Panc1 (cell line): Measurements from ENCODE around the gene NANS. TPM values are rescaled to one million over a fixed set of nuclear protein-coding genes. Genes with fewer than 3 reads are reported as not detected.

Experiments
- ATAC-seq: fragments of 200-7000 bp; cut with Tn5 transposase; 2 replicates; pipeline ENCODE4 v1.9.1; 2020; ENCODE audit warnings: mild to moderate bottlenecking, moderate library complexity
- BruUV-seq: library from RNA; stranded (reverse); fragments of 400-500 nt; replicated peaks from 2 replicates; lab custom pipeline; 2021; lab: Mats Ljungman, UMichigan
- CTCF ChIA-PET: fragments of 300-600 bp; sonication (Branson Sonifier 250); formaldehyde crosslinking; loops from one replicate; lab custom pipeline; 2022; ENCODE audit warnings: antibody characterized with exemption; lab: Charles Lee
- POLR2A ChIA-PET: fragments of 300-600 bp; sonication (Branson Sonifier 250); formaldehyde crosslinking; loops from one replicate; lab custom pipeline; 2022; ENCODE audit warnings: antibody characterized with exemption; lab: Charles Lee
- DNase-seq: peaks from one replicate; pipeline ENCODE4 v3.0.0-alpha.2; 2010; ENCODE audit warnings: low read depth, low spot score
- H3K27ac ChIP-seq: 2 replicates; pipeline ENCODE4 v1.5.1; 2011; ENCODE audit warnings: mild to moderate bottlenecking, low read length, inconsistent platforms
- H3K27me3 ChIP-seq: fragments of 200-500 bp; sonication (Bioruptor generic); 2 replicates; pipeline ENCODE4 v1.6.0; 2014; ENCODE audit warnings: low read length, inconsistent platforms; ENCODE audit not compliant: control insufficient read depth, insufficient read depth
- H3K36me3 ChIP-seq: fragments of 200-500 bp; sonication (Bioruptor generic); 2 replicates; pipeline ENCODE4 v1.5.1; 2014; ENCODE audit warnings: inconsistent platforms, mild to moderate bottlenecking, low read length, moderate library complexity; ENCODE audit not compliant: control insufficient read depth, insufficient read depth
- H3K4me1 ChIP-seq: 2 replicates; pipeline ENCODE4 v1.5.1; 2011; ENCODE audit warnings: inconsistent platforms, mild to moderate bottlenecking, low read length, moderate library complexity; ENCODE audit not compliant: control insufficient read depth, insufficient read depth
- H3K4me3 ChIP-seq, 2 experiments: 2 replicates each; pipeline ENCODE4 v1.5.1; 2011 to 2012; ENCODE audit warnings: low read depth in 2 of 2, low read length in 2 of 2, mild to moderate bottlenecking in 2 of 2, inconsistent platforms in 1 of 2, moderate library complexity in 1 of 2
- H3K9me3 ChIP-seq: fragments of 200-500 bp; sonication (Bioruptor generic); 2 replicates; pipeline ENCODE4 v1.5.1; 2014; ENCODE audit warnings: low read depth, mild to moderate bottlenecking, inconsistent platforms, low read length, moderate library complexity; ENCODE audit not compliant: control insufficient read depth, insufficient read depth
- POLR2AphosphoS5 ChIP-seq: IDR thresholded peaks from 2 replicates; pipeline ENCODE4 v1.6.1; 2012; ENCODE audit warnings: mild to moderate bottlenecking, low read depth, low read length, moderate library complexity
- SIN3A ChIP-seq: IDR thresholded peaks from 2 replicates; pipeline ENCODE4 v1.6.1; 2012; ENCODE audit warnings: low read depth, mild to moderate bottlenecking, low read length, moderate library complexity, borderline replicate concordance; ENCODE audit not compliant: insufficient read depth
- TCF7L2 ChIP-seq: IDR thresholded peaks from 2 replicates; pipeline ENCODE4 v1.6.1; 2011; ENCODE audit warnings: mild to moderate bottlenecking, low read depth, low read length, inconsistent platforms
- in situ Hi-C: cut with HindIII; loops from 2 replicates; pipeline ENCODE4 v1.10.0; 2016; ENCODE audit warnings: low sequenced_read_pairs, low pct_unique_long_range_greater_than_20kb
- intact Hi-C: fragments of 100-400 bp; cut with micrococcal nuclease; formaldehyde crosslinking; loops from one replicate; pipeline ENCODE4 v1.10.0; 2022; ENCODE audit not compliant: unreplicated experiment
- total RNA-seq: library from RNA; stranded (reverse); gene quantifications from one replicate; pipeline ENCODE4 v1.2.1, GENCODE V29; 2021; ENCODE audit not compliant: unreplicated experiment
- TF ChIP-seq, protein P1 (sequence below): fragments of 450-650 bp; IDR thresholded peaks from 2 replicates; pipeline ENCODE4 v1.5.1; 2017; ENCODE audit warnings: mild to moderate bottlenecking
- TF ChIP-seq, protein P2 (sequence below), 2 experiments: IDR thresholded peaks; 2 replicates each; pipeline ENCODE4 v1.6.1; 2011 to 2012; ENCODE audit warnings: low read depth in 2 of 2, control low read depth in 1 of 2, low read length in 1 of 2, mild to moderate bottlenecking in 1 of 2, moderate library complexity in 1 of 2; ENCODE audit not compliant: insufficient read depth in 1 of 2

The NANS gene
- total RNA-seq, 1 experiment from 2014 or later = 41.0 TPM

DNA sequence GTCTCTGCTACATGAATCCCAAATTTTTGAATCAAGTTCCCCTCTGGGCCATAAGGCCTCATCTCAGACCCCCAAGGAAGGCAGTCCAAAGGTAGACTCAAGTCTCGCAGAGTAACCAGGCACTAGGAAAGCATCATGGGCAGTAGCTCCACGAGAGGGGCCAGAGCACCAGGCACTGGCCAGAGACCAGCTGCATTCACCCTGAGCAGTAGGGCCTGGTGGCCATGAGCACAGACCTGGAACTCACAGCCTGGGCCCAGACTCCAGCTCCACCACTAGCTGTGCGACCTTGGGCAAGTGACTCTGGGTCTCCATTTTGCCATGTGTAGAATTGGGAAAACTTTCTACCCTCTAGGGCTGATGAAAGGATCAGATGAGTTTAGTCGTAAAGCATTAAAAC, 28.5 kb downstream of the NANS start:
- DNase-seq = no peak
- Histone ChIP-seq H3K4me3 (no peak overlapping the region), H3K27me3 (no peaks in the 10 kb centered on the region), H3K27ac (no peak overlapping the region), H3K9me3 (no peaks in the 10 kb centered on the region), H3K36me3 (no peaks in the 10 kb centered on the region; the same call in 1 of the 2 replicates), H3K4me1 (no peaks in the 10 kb centered on the region)
- ChIA-PET CTCF (interaction anchor here (0.6 kb wide), 1 partner anchor 107 kb away, joined by 3 read pairs; the partner anchor contains the start of gene CORO2A), POLR2A (no interaction called here)
- BruUV-seq = no TSS peak
- in situ Hi-C loops = no loop called here
- TF ChIP-seq, protein P1, sequence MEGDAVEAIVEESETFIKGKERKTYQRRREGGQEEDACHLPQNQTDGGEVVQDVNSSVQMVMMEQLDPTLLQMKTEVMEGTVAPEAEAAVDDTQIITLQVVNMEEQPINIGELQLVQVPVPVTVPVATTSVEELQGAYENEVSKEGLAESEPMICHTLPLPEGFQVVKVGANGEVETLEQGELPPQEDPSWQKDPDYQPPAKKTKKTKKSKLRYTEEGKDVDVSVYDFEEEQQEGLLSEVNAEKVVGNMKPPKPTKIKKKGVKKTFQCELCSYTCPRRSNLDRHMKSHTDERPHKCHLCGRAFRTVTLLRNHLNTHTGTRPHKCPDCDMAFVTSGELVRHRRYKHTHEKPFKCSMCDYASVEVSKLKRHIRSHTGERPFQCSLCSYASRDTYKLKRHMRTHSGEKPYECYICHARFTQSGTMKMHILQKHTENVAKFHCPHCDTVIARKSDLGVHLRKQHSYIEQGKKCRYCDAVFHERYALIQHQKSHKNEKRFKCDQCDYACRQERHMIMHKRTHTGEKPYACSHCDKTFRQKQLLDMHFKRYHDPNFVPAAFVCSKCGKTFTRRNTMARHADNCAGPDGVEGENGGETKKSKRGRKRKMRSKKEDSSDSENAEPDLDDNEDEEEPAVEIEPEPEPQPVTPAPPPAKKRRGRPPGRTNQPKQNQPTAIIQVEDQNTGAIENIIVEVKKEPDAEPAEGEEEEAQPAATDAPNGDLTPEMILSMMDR = no peak
- TF ChIP-seq TCF7L2 (no peak), SIN3A (no peak), POLR2AphosphoS5 (no peak)
- TF ChIP-seq, protein P2, sequence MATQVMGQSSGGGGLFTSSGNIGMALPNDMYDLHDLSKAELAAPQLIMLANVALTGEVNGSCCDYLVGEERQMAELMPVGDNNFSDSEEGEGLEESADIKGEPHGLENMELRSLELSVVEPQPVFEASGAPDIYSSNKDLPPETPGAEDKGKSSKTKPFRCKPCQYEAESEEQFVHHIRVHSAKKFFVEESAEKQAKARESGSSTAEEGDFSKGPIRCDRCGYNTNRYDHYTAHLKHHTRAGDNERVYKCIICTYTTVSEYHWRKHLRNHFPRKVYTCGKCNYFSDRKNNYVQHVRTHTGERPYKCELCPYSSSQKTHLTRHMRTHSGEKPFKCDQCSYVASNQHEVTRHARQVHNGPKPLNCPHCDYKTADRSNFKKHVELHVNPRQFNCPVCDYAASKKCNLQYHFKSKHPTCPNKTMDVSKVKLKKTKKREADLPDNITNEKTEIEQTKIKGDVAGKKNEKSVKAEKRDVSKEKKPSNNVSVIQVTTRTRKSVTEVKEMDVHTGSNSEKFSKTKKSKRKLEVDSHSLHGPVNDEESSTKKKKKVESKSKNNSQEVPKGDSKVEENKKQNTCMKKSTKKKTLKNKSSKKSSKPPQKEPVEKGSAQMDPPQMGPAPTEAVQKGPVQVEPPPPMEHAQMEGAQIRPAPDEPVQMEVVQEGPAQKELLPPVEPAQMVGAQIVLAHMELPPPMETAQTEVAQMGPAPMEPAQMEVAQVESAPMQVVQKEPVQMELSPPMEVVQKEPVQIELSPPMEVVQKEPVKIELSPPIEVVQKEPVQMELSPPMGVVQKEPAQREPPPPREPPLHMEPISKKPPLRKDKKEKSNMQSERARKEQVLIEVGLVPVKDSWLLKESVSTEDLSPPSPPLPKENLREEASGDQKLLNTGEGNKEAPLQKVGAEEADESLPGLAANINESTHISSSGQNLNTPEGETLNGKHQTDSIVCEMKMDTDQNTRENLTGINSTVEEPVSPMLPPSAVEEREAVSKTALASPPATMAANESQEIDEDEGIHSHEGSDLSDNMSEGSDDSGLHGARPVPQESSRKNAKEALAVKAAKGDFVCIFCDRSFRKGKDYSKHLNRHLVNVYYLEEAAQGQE (IDR thresholded peaks at IDR 0.05; ENCODE audit: insufficient read depth in 1 of 2, low read depth in 2 of 2, low read length in 1 of 2) = no peak
- ATAC-seq = no peak; the same call in 1 of the 2 replicates
- intact Hi-C loops = no loop called here

DNA sequence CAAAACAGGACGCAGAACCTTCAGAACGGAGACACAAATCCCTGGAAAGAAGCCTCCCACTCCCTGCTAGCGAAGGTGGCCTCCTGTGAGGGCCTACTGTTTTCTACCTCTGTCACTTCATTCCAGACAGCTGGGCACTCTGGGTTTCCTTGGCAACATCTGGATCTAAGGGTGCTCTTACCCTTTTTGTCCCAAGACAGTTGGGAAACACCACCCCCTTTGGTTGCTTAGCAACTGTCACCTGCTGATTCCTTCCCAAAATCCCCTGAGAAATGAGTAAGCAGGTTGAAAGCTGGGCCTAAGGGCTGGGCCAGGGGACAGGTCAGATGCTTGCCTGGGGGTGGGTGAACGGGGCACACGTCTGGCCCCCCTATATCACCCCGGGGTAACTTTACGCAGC, 29.4 kb downstream of the NANS start:
- TF ChIP-seq, protein P2 (IDR thresholded peaks at IDR 0.05; ENCODE audit: insufficient read depth in 1 of 2, low read depth in 2 of 2, low read length in 1 of 2) = no peak
- TF ChIP-seq POLR2AphosphoS5 = no peak
- Histone ChIP-seq H3K9me3 (no peaks in the 10 kb centered on the region), H3K27me3 (no peaks in the 10 kb centered on the region), H3K27ac (no peak overlapping the region), H3K4me3 (no peak overlapping the region), H3K36me3 (no peaks in the 10 kb centered on the region; the same call in 1 of the 2 replicates), H3K4me1 (no peaks in the 10 kb centered on the region)
- POLR2A ChIA-PET = no interaction called here
- ATAC-seq (no peak), DNase-seq (no peak)
- BruUV-seq = no TSS peak
- CTCF ChIA-PET = no interaction called here
- intact Hi-C loops = no loop called here
- in situ Hi-C loops = no loop called here
